Thyroid gland (tissue), 4 donors: ENCODE results near the gene TSPO2.

Experiments used
- CTCF ChIP-seq, 6 experiments: fragments of 200-600 bp in 3 of 6; fragments of 450-650 bp in 3 of 6; sonication (generic) in 3 of 6; IDR thresholded peaks; one replicate each; pipeline ENCODE4 v1.5.1; 2016 to 2019; ENCODE audit warnings: antibody characterized with exemption in 6 of 6, mild to moderate bottlenecking in 2 of 6, inconsistent platforms in 1 of 6, moderate library complexity in 1 of 6
- POLR2A ChIP-seq, 2 donors: fragments of 450-650 bp; IDR thresholded peaks; one replicate each; pipeline ENCODE4 v1.6.1; 2017; ENCODE audit warnings: antibody characterized with exemption in 2 of 2, mild to moderate bottlenecking in 2 of 2, moderate library complexity in 1 of 2

- no peak for TF ChIP-seq CTCF (IDR thresholded peaks at IDR 0.05)
- TF ChIP-seq POLR2A (IDR thresholded peaks at IDR 0.05): no peak
Observed at GRCh38 chr6:41002168-41002567, 40.1 kb upstream of the TSPO2 start.
